ENCODE results near the gene S100A6.

- TF ChIP-seq EZH2phosphoT487 (IDR thresholded peaks at IDR 0.05; ENCODE audit: borderline replicate concordance, low read length) (no peak), CTCF (IDR thresholded peaks at IDR 0.05; ENCODE audit: low read depth, low read length, poor library complexity, severe bottlenecking) (no peak)
Measured at GRCh38 chr1:153556348-153556747, 20.6 kb upstream of the S100A6 start.

All from DOHH2 (cell line).